Measurements from ENCODE around the gene PDE4A. TPM values are rescaled to one million over a fixed set of nuclear protein-coding genes. Genes with fewer than 3 reads are reported as not detected.

The PDE4A gene
- total and polyA plus RNA-seq, 4 experiments from 2014 or later = 0.81 to 5.6 (median 2.9) TPM

DNA sequence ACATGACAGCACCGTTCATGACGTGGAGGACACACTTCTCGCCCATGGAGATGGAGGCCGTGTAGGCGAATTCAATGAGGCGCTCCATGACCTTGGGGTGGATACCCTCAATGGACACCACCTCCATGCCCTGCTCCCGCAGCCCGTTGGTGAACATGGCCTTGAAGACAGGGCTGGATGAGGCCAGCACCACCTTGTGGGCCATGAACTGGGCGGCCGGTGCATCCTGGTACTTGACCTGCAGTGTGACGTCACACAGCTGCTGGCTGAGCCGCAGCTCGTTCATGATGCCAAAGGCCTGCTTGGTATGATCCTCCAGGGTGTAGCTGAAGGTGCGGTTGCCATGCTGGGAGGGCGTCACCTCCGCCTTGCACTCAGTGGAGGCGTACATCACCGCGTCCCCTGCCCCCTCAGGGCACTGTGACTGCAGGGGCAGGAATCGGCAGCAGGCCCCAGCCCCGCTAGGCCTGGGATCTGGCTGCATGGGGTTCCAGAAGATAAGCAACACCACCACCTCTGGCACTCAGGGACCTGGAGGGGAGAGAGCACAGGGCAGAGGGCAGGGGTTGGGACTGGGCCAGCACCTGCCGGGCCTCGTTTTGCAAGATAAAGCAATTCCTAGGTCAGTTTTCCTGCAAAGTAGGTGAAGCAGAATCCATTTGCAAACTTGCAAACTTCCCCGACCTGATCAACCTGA lies 79.4 kb downstream of the PDE4A start:
- H3K4me3 ChIP-seq (ENCODE audit: low read length in 2 of 2) = no peak overlapping the region
- H3K27me3 ChIP-seq (ENCODE audit: insufficient read depth, low read length) = no peaks in the 10 kb centered on the region
- Mint-ChIP-seq H3K36me3 (peaks cover 8 to 31% of the 10 kb centered on the region in 2 donors), H3K27me3 (no peaks in the 10 kb centered on the region), H3K27ac (peak overlapping the region in 5 of 7 donors; percentile 3 to 90 (median 45)), H3K9me3 (peaks cover 0 to 1% (median 0%) of the 10 kb centered on the region in 8 donors), H3K4me1 (peaks cover 20 to 48% (median 33%) of the 10 kb centered on the region in 4 donors), H3K4me3 (peak overlapping the region in 5 of 8 donors; percentile 52 to 77 (median 68))
- CTCF ChIA-PET (ENCODE audit: partially characterized antibody) = interaction anchor here (0.6 to 2.2 kb wide), 6 partner anchors 8 to 240 kb away, joined by 3 to 10 read pairs (median 4); no protein-coding TSS in a partner anchor
- H3K9me3 ChIP-seq (ENCODE audit: control insufficient read depth in 1 of 2, low read length in 2 of 2) = no peaks in the 10 kb centered on the region
- peaks cover 18% of the 10 kb centered on the region for H3K36me3 ChIP-seq (ENCODE audit: insufficient read depth, low read length)
- no peak for DNase-seq
- H3K27ac ChIP-seq (ENCODE audit: low read depth, low read length) = no peak overlapping the region
- H3K4me1 ChIP-seq (ENCODE audit: insufficient read depth, low read length) = peaks cover 41% of the 10 kb centered on the region
- intact Hi-C loops (cut with micrococcal nuclease) = loop anchor here (10.0 kb wide), 1 partner anchor 205 kb away; the partner anchor contains the start of gene QTRT1
- POLR2A ChIA-PET (ENCODE audit: partially characterized antibody) = no interaction called here

GRCh38 chr19:10500247-10500592 lies 79.9 kb downstream of the PDE4A start:
- Mint-ChIP-seq H3K4me1 (peaks cover 20 to 48% (median 33%) of the 10 kb centered on the region in 4 donors), H3K27ac (peak overlapping the region in 6 of 7 donors; percentile 19 to 90 (median 64)), H3K9me3 (peaks cover 0 to 1% (median 0%) of the 10 kb centered on the region in 8 donors), H3K27me3 (no peaks in the 10 kb centered on the region), H3K4me3 (peak overlapping the region in 7 of 8 donors; percentile 43 to 89 (median 68)), H3K36me3 (peaks cover 8 to 31% of the 10 kb centered on the region in 2 donors)
- no peak overlapping the region for H3K27ac ChIP-seq (ENCODE audit: low read depth, low read length)
- CTCF ChIA-PET (ENCODE audit: partially characterized antibody) = interaction anchor here (0.6 to 2.2 kb wide), 6 partner anchors 8 to 241 kb away, joined by 3 to 10 read pairs (median 4); no protein-coding TSS in a partner anchor
- H3K9me3 ChIP-seq (ENCODE audit: control insufficient read depth in 1 of 2, low read length in 2 of 2) = no peaks in the 10 kb centered on the region
- intact Hi-C loops (cut with micrococcal nuclease) = loop anchor here (10.0 kb wide), 1 partner anchor 205 kb away; the partner anchor contains the start of gene QTRT1
- no peaks in the 10 kb centered on the region for H3K27me3 ChIP-seq (ENCODE audit: insufficient read depth, low read length)
- peaks cover 41% of the 10 kb centered on the region for H3K4me1 ChIP-seq (ENCODE audit: insufficient read depth, low read length)
- no peak for DNase-seq
- no peak overlapping the region for H3K4me3 ChIP-seq (ENCODE audit: low read length in 2 of 2)
- H3K36me3 ChIP-seq (ENCODE audit: insufficient read depth, low read length) = peaks cover 13% of the 10 kb centered on the region
- POLR2A ChIA-PET (ENCODE audit: partially characterized antibody) = interaction anchor here (0.6 kb wide), 1 partner anchor 79 kb away, joined by 4 read pairs; no protein-coding TSS in a partner anchor

- peak overlapping the region; percentile 87 for H3K27ac ChIP-seq (ENCODE audit: low read depth, low read length)
- peaks cover 8 to 25% of the 10 kb centered on the region in 2 donors for H3K36me3 Mint-ChIP-seq
- peaks cover 0 to 1% (median 0%) of the 10 kb centered on the region in 8 donors for H3K9me3 Mint-ChIP-seq
- intact Hi-C loops (cut with micrococcal nuclease) = loop anchor here (2.0 to 10.0 kb wide), 4 partner anchors 23 to 203 kb away; partner anchors contain the start of gene QTRT1
- peak overlapping the region; percentile 50 to 97 for H3K4me3 ChIP-seq (ENCODE audit: low read length in 2 of 2)
- CTCF ChIA-PET (ENCODE audit: partially characterized antibody) = interaction anchor here (2.2 kb wide), 1 partner anchor 10 kb away, joined by 10 read pairs; no protein-coding TSS in a partner anchor
- peaks cover 47% of the 10 kb centered on the region for H3K4me1 ChIP-seq (ENCODE audit: insufficient read depth, low read length)
- peaks cover 9% of the 10 kb centered on the region for H3K36me3 ChIP-seq (ENCODE audit: insufficient read depth, low read length)
- POLR2A ChIA-PET (ENCODE audit: partially characterized antibody) = interaction anchor here (0.8 to 1.0 kb wide), 2 partner anchors 66 to 97 kb away, joined by 3 to 4 read pairs; no protein-coding TSS in a partner anchor
- DNase-seq = no peak
- H3K4me3 Mint-ChIP-seq = peak overlapping the region; percentile 84 to 90 (median 88)
- no peaks in the 10 kb centered on the region for H3K27me3 Mint-ChIP-seq
- no peaks in the 10 kb centered on the region for H3K27me3 ChIP-seq (ENCODE audit: insufficient read depth, low read length)
- H3K27ac Mint-ChIP-seq = peak overlapping the region; percentile 81 to 94 (median 90)
- no peaks in the 10 kb centered on the region for H3K9me3 ChIP-seq (ENCODE audit: control insufficient read depth in 1 of 2, low read length in 2 of 2)
- H3K4me1 Mint-ChIP-seq = peaks cover 25 to 54% (median 38%) of the 10 kb centered on the region in 4 donors
These were observed 81.7 kb downstream of the PDE4A start for GRCh38 chr19:10501971-10502523.

GRCh38 chr19:10502524-10503001 lies 82.2 kb downstream of the PDE4A start:
- ChIA-PET POLR2A (ENCODE audit: partially characterized antibody) (interaction anchor here (0.6 to 1.0 kb wide), 3 partner anchors 65 to 153 kb away, joined by 3 to 4 read pairs (median 3); no protein-coding TSS in a partner anchor), CTCF (ENCODE audit: partially characterized antibody) (interaction anchor here (1.9 kb wide), 1 partner anchor 19 kb away, joined by 4 read pairs; no protein-coding TSS in a partner anchor)
- Histone ChIP-seq H3K27ac (ENCODE audit: low read depth, low read length) (peak overlapping the region; percentile 87), H3K27me3 (ENCODE audit: insufficient read depth, low read length) (no peaks in the 10 kb centered on the region), H3K36me3 (ENCODE audit: insufficient read depth, low read length) (peaks cover 9% of the 10 kb centered on the region), H3K9me3 (ENCODE audit: control insufficient read depth in 1 of 2, low read length in 2 of 2) (no peaks in the 10 kb centered on the region), H3K4me3 (ENCODE audit: low read length in 2 of 2) (peak overlapping the region; percentile 50 to 97), H3K4me1 (ENCODE audit: insufficient read depth, low read length) (peaks cover 47% of the 10 kb centered on the region)
- peak overlapping the region; percentile 84 to 90 (median 88) for H3K4me3 Mint-ChIP-seq
- H3K27me3 Mint-ChIP-seq = no peaks in the 10 kb centered on the region
- H3K4me1 Mint-ChIP-seq = peaks cover 21 to 49% (median 35%) of the 10 kb centered on the region in 4 donors
- intact Hi-C loops (cut with micrococcal nuclease) = loop anchor here (2.0 to 10.0 kb wide), 4 partner anchors 24 to 202 kb away; partner anchors contain the start of gene QTRT1
- peaks cover 0 to 1% (median 0%) of the 10 kb centered on the region in 8 donors for H3K9me3 Mint-ChIP-seq
- peak overlapping the region; percentile 81 to 94 (median 90) for H3K27ac Mint-ChIP-seq
- H3K36me3 Mint-ChIP-seq = peaks cover 8 to 20% of the 10 kb centered on the region in 2 donors
- peak; percentile 83 to 88 (median 87) for DNase-seq

DNA sequence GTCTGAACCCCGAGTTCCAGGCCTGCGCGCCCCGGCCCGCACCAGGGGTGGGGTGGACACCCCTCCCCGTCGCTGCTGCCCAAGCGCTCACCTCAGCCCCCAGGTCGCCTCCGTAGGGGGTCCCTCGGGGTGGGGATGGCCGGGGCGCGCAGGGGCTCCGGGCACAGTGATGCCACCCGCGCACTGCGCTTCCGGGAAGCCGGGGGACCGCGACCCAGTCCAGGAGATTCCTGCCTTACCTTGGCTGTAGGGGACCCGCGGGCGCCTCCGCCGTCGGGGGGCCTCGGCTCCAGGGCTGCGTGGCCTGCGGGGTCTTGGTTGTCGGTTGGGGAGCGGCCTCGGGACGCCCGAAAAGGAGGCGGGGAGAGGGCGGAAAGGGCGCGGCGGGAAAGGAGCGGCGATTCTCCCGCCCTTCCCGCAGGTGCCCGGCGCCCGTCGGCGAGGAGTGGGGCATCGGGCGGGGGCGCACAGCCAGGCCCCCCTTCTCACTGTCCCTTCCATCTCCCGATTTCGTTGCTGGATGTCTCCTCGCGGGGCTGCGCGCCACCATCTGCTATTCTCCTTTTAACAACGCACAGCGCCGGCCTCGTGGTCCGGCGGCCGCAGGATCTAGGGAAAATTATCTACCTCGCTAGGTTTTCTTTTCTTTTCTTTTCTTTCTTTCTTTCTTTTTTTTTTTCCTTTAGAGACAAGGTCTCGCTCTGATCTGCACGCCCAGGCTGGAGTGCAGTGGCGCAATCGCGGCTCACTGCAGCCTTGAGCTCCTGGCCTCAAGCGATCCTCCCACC lies 82.9 kb downstream of the PDE4A start, which contains the start of gene KEAP1:
Gene KEAP1 (minus strand): TSS at position 355 of the 788 bp plus-strand sequence. CDS start 3,323 bp downstream, outside the sequence.
- intact Hi-C loops (cut with micrococcal nuclease) = loop anchor here (2.0 to 10.0 kb wide), 4 partner anchors 24 to 202 kb away; partner anchors contain the start of gene QTRT1
- H3K4me3 ChIP-seq (ENCODE audit: low read length in 2 of 2) = peak within 1 kb of the TSS; percentile 50 to 97
- Mint-ChIP-seq H3K4me1 (peaks cover 21 to 48% (median 35%) of the 10 kb centered on the region in 4 donors), H3K27ac (peak within 1 kb of the TSS; percentile 87 to 96 (median 94)), H3K27me3 (no peaks in the 10 kb centered on the region), H3K9me3 (peaks cover 0 to 1% (median 0%) of the 10 kb centered on the region in 8 donors), H3K36me3 (peaks cover 8 to 20% of the 10 kb centered on the region in 2 donors), H3K4me3 (peak within 1 kb of the TSS; percentile 88 to 94 (median 90))
- H3K27ac ChIP-seq (ENCODE audit: low read depth, low read length) = peak within 1 kb of the TSS; percentile 87
- CTCF ChIA-PET (ENCODE audit: partially characterized antibody) = interaction anchor here (0.6 to 1.9 kb wide), 5 partner anchors 19 to 221 kb away, joined by 3 to 6 read pairs (median 4); no protein-coding TSS in a partner anchor
- POLR2A ChIA-PET (ENCODE audit: partially characterized antibody) = interaction anchor here (0.6 to 1.3 kb wide), 4 partner anchors 63 to 152 kb away, joined by 3 to 14 read pairs (median 4); partner anchors contain the start of genes CDKN2D and KRI1
- no peaks in the 10 kb centered on the region for H3K27me3 ChIP-seq (ENCODE audit: insufficient read depth, low read length)
- no peaks in the 10 kb centered on the region for H3K9me3 ChIP-seq (ENCODE audit: control insufficient read depth in 1 of 2, low read length in 2 of 2)
- H3K4me1 ChIP-seq (ENCODE audit: insufficient read depth, low read length) = peaks cover 46% of the 10 kb centered on the region
- DNase-seq = peak in 2 of 5 donors; percentile 22 to 42
- H3K36me3 ChIP-seq (ENCODE audit: insufficient read depth, low read length) = peaks cover 9% of the 10 kb centered on the region
